HepG2 (cell line): ENCODE results near the gene STAT1. TPM values are rescaled to one million over a fixed set of nuclear protein-coding genes. Genes with fewer than 3 reads are reported as not detected.

Source experiments
- ATAC-seq: fragments of 200-7000 bp; cut with Tn5 transposase; 3 replicates; pipeline ENCODE4 v1.9.1; 2020; ENCODE audit warnings: mild to moderate bottlenecking, moderate library complexity
- BruUV-seq: library from RNA; stranded (reverse); fragments of 400-500 nt; replicated peaks from 2 replicates; lab custom pipeline; 2021; lab: Mats Ljungman, UMichigan
- CTCF ChIA-PET: fragments of 300-600 bp; formaldehyde crosslinking; extraction: SDS; loops from one replicate; lab custom pipeline; 2021; ENCODE audit warnings: low total read pairs, inconsistent platforms, low intra/inter-chr PET ratio; lab: Yijun Ruan, JAX
- POLR2A ChIA-PET: fragments of 350-600 bp; sonication (Branson Sonifier 250); formaldehyde crosslinking; loops from one replicate; lab custom pipeline; 2020; ENCODE audit warnings: antibody characterized with exemption, inconsistent platforms; lab: Yijun Ruan, JAX
- DNase-seq: peaks from one replicate; pipeline ENCODE4 v3.0.0-alpha.2; 2015; ENCODE audit warnings: low spot score
- FAIRE-seq: peaks from 3 replicates; lab custom pipeline; 2011; peaks lifted over from hg19 to GRCh38; lab: Jason Lieb, UNC
- H2AFZ ChIP-seq: one replicate; pipeline ENCODE4 v1.6.1; 2011; ENCODE audit warnings: low read length, inconsistent platforms
- H3K27ac ChIP-seq: fragments of 300-600 bp; 3 replicates; pipeline ENCODE4 v1.8.0; 2011; ENCODE audit warnings: mixed run types, mild to moderate bottlenecking, mixed read lengths, low read length, inconsistent platforms; ENCODE audit not compliant: insufficient read depth; ENCODE audit errors: extremely low read length
- H3K27me3 ChIP-seq, 2 experiments: fragments of 200-600 bp in 1 of 2; 2 replicates in 1 of 2; 3 replicates in 1 of 2; pipeline versions ENCODE4 v1.6.0 to v1.8.0; 2011; ENCODE audit warnings: low read length in 2 of 2, mild to moderate bottlenecking in 2 of 2, moderate library complexity in 2 of 2, inconsistent platforms in 1 of 2; ENCODE audit not compliant: insufficient read depth in 2 of 2, control insufficient read depth in 1 of 2
- H3K36me3 ChIP-seq, 2 experiments: fragments of 200-600 bp in 1 of 2; replicated peaks in 1 of 2; 2 replicates in 1 of 2; 3 replicates in 1 of 2; pipeline versions ENCODE4 v1.5.1 to v1.8.0; 2011; ENCODE audit warnings: low read length in 2 of 2, inconsistent platforms in 1 of 2; ENCODE audit not compliant: insufficient read depth in 2 of 2, control insufficient read depth in 1 of 2
- H3K4me1 ChIP-seq: 2 replicates; pipeline ENCODE4 v1.5.1; 2012; ENCODE audit warnings: low read length, inconsistent platforms; ENCODE audit not compliant: insufficient read depth
- H3K4me2 ChIP-seq: 2 replicates; pipeline ENCODE4 v1.6.0; 2011; ENCODE audit warnings: low read depth, low read length, inconsistent platforms
- H3K4me3 ChIP-seq, 3 experiments: fragments of 200-600 bp in 1 of 3; sonication (generic), shearing (Covaris generic) in 1 of 3; replicated peaks in 1 of 3; 2 replicates each; pipeline ENCODE4 v1.5.1; 2011 to 2016; ENCODE audit warnings: low read length in 3 of 3, inconsistent platforms in 2 of 3, low read depth in 2 of 3, mild to moderate bottlenecking in 2 of 3, control low read depth in 1 of 3, mixed read lengths in 1 of 3; ENCODE audit not compliant: insufficient read depth in 1 of 3
- H3K79me2 ChIP-seq: one replicate; pipeline ENCODE4 v1.6.1; 2011; ENCODE audit warnings: low read length, inconsistent platforms; ENCODE audit not compliant: insufficient read depth
- H3K9ac ChIP-seq: 2 replicates; pipeline ENCODE4 v1.6.0; 2011; ENCODE audit warnings: mild to moderate bottlenecking, low read depth, low read length, inconsistent platforms; ENCODE audit not compliant: insufficient read depth
- H3K9me3 ChIP-seq: 2 replicates; pipeline ENCODE4 v1.5.1; 2012; ENCODE audit warnings: mild to moderate bottlenecking, low read length
- H4K20me1 ChIP-seq: 2 replicates; pipeline ENCODE4 v1.6.0; 2011; ENCODE audit warnings: inconsistent platforms, mild to moderate bottlenecking, low read length, moderate library complexity; ENCODE audit not compliant: insufficient read depth
- ATRX ChIP-seq: sonication (generic); formaldehyde crosslinking; IDR thresholded peaks from 2 replicates; pipeline ENCODE4 v1.4.0; 2020; ENCODE audit warnings: missing genetic modification reagents, borderline replicate concordance
- BCL6 ChIP-seq: IDR thresholded peaks from 2 replicates; pipeline ENCODE4 v1.6.1; 2016; ENCODE audit warnings: missing genetic modification reagents, missing compliant biosample characterization
- CBX1 ChIP-seq: IDR thresholded peaks from one replicate; pipeline ENCODE4 v1.6.1; 2016; ENCODE audit warnings: antibody characterized with exemption, low read depth
- ELF1 ChIP-seq: sonication (generic); formaldehyde crosslinking; IDR thresholded peaks from 2 replicates; pipeline ENCODE4 v1.4.0; 2020; ENCODE audit warnings: missing genetic modification reagents
- KDM5A ChIP-seq: fragments of 200-600 bp; sonication (generic); IDR thresholded peaks from 2 replicates; pipeline ENCODE4 v1.7.0; 2018; ENCODE audit warnings: antibody characterized with exemption, mild to moderate bottlenecking, low read length, borderline replicate concordance
- LCORL ChIP-seq, 2 experiments: fragments of 450-650 bp in 1 of 2; sonication (generic) in 1 of 2; formaldehyde crosslinking in 1 of 2; IDR thresholded peaks; 2 replicates each; pipeline versions ENCODE4 v1.5.0 to v1.6.1; 2017 to 2020; ENCODE audit warnings: antibody characterized with exemption in 1 of 2, missing genetic modification reagents in 1 of 2
- MED8 ChIP-seq: sonication (generic); formaldehyde crosslinking; IDR thresholded peaks from 2 replicates; pipeline ENCODE4 v1.8.1; 2023; ENCODE audit warnings: mild to moderate bottlenecking, missing genetic modification reagents; ENCODE audit not compliant: insufficient replicate concordance
- NKX3-1 ChIP-seq: sonication (generic); formaldehyde crosslinking; IDR thresholded peaks from 2 replicates; pipeline ENCODE4 v1.5.0; 2020; ENCODE audit warnings: missing genetic modification reagents
- PRMT3 ChIP-seq: sonication (generic); formaldehyde crosslinking; IDR thresholded peaks from 2 replicates; pipeline ENCODE4 v1.8.1; 2022; ENCODE audit warnings: low read depth, mild to moderate bottlenecking, moderate library complexity, missing genetic modification reagents, borderline replicate concordance
- SATB2 ChIP-seq: sonication (generic); formaldehyde crosslinking; IDR thresholded peaks from 2 replicates; pipeline ENCODE4 v1.5.0; 2020; ENCODE audit warnings: missing genetic modification reagents
- SPEN ChIP-seq: sonication (generic); formaldehyde crosslinking; IDR thresholded peaks from 2 replicates; pipeline ENCODE4 v1.5.1; 2020; ENCODE audit warnings: low read depth, mild to moderate bottlenecking, missing genetic modification reagents
- TEAD3 ChIP-seq: optimal IDR thresholded peaks from 2 replicates; pipeline ENCODE3; 2016; ENCODE audit warnings: borderline replicate concordance
- XBP1 ChIP-seq: sonication (generic); formaldehyde crosslinking; IDR thresholded peaks from 2 replicates; pipeline ENCODE4 v1.5.0; 2020; ENCODE audit warnings: missing genetic modification reagents
- ZNF138 ChIP-seq: sonication (generic); formaldehyde crosslinking; IDR thresholded peaks from 2 replicates; pipeline ENCODE4 v1.5.0; 2020; ENCODE audit warnings: mild to moderate bottlenecking, low read depth, missing genetic modification reagents
- ZNF264 ChIP-seq: sonication (generic); formaldehyde crosslinking; IDR thresholded peaks from 2 replicates; pipeline ENCODE4 v1.4.0; 2020; ENCODE audit warnings: missing genetic modification reagents
- ZNF317 ChIP-seq: sonication (generic); formaldehyde crosslinking; IDR thresholded peaks from 2 replicates; pipeline ENCODE4 v1.5.0; 2020; ENCODE audit warnings: mild to moderate bottlenecking, missing genetic modification reagents
- ZNF552 ChIP-seq: sonication (generic); formaldehyde crosslinking; IDR thresholded peaks from 2 replicates; pipeline ENCODE4 v1.9.0; 2022; ENCODE audit warnings: missing genetic modification reagents, mild to moderate bottlenecking, borderline replicate concordance
- ZSCAN21 ChIP-seq: sonication (generic); formaldehyde crosslinking; IDR thresholded peaks from 2 replicates; pipeline ENCODE4 v1.8.0; 2022; ENCODE audit warnings: mild to moderate bottlenecking, missing genetic modification reagents, moderate library complexity, borderline replicate concordance
- WGBS: methylation state at CpG from one replicate; pipeline ENCODE4 v1.1.6; 2017; ENCODE audit warnings: low lambda C conversion rate; 5-methylcytosine and 5-hydroxymethylcytosine counted together
- in situ Hi-C: cut with HindIII; loops from 2 replicates; pipeline ENCODE4 v1.10.0; 2017; ENCODE audit warnings: low pct_unique_long_range_greater_than_20kb; ENCODE audit not compliant: extremely low pct_ligation_motif_present
- intact Hi-C: fragments of 100-400 bp; cut with micrococcal nuclease; formaldehyde crosslinking; loops from one replicate; pipeline ENCODE4 v1.10.0; 2022; ENCODE audit not compliant: unreplicated experiment
- polyA plus RNA-seq, 8 experiments: library from polyadenylated mRNA; depleted of rRNA in 3 of 8; stranded (reverse) in 7 of 8; unstranded in 1 of 8; fragments of >200 nt; fragmentation: Illumina TruSeq in 4 of 8; extraction: Trizol in 4 of 8; gene quantifications; 2 replicates each; pipeline versions ENCODE4 v1.2.1 to v1.2.3, GENCODE V29; 2011 to 2016; ENCODE audit warnings: low read depth in 4 of 8, missing spikeins in 1 of 8, mixed read lengths in 1 of 8; ENCODE audit not compliant: insufficient read depth in 1 of 8
- total RNA-seq, 5 experiments: library from RNA; depleted of rRNA; stranded (reverse); fragments of >200 nt; fragmentation: Illumina TruSeq; extraction: Trizol; gene quantifications; 2 replicates each; pipeline ENCODE4 v1.2.3, GENCODE V29; 2016; ENCODE audit warnings: low read depth in 1 of 5
- TF ChIP-seq, protein P1 (sequence below): sonication (generic); formaldehyde crosslinking; IDR thresholded peaks from 2 replicates; pipeline ENCODE4 v1.4.0; 2020; ENCODE audit warnings: missing genetic modification reagents, low read depth, mild to moderate bottlenecking, borderline replicate concordance
- TF ChIP-seq, protein P2 (sequence below), 2 experiments: IDR thresholded peaks; 2 replicates each; pipeline ENCODE4 v1.6.1; 2011 to 2012; ENCODE audit warnings: low read length in 2 of 2, borderline replicate concordance in 1 of 2, low read depth in 1 of 2, mild to moderate bottlenecking in 1 of 2, moderate library complexity in 1 of 2

The STAT1 gene
- total and polyA plus RNA-seq, 2 of the 13 experiments (the other 11 are each of a cell fraction or from before 2014, with no cell fraction given) = 21.8 to 59.6 TPM

DNA sequence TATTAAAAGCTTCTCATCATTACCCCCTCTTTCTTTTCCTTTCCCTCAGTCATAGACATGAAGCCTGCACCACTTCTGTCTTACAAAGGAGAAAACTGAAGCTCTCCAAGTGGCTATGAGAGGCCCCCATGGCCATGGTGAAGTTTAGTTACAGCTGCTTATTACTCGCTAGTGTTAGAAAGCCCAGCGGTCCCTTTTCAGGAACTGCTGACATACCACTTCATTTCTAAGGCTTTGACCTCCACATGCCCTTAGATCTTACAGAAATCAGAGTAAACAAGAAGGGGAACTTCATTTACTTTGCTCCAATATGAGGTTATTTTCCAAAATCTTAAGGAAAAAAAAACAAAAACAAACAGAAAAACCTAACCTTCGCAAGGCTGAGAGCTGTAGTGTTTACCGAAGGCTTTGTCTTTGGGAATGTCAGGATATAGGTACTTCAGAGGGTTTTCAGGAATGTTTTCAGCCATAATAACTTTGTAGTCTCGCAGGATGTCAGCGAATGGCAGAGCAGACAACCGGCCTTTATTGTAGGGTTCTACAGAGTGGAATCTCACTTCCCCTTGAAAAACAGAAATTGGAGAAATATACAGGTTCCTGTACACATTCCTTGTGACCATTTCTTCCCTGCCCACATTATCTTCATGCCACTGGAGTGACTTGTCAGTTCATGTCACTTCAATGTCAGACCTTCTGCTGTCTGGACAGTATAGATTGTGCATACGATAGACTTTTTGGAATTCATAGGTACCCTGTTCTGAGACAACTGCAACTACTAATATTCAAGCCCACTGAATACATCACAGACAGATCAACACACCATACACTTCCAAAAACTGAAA, 18.8 kb upstream of the STAT1 start:
- H3K4me2 ChIP-seq = peak overlapping the region; percentile 56
- in situ Hi-C loops = loop anchor here (5.0 kb wide), 1 partner anchor 251 kb away; no protein-coding TSS in a partner anchor
- no peak overlapping the region for H2AFZ ChIP-seq
- ChIA-PET CTCF (no interaction called here), POLR2A (interaction anchor here (1.2 kb wide), 1 partner anchor 19 kb away, joined by 4 read pairs; the partner anchor contains the start of gene STAT1)
- intact Hi-C loops = loop anchor here (10.0 kb wide), 1 partner anchor 178 kb away; no protein-coding TSS in a partner anchor
- FAIRE-seq (peak; percentile 51), ATAC-seq (peak; percentile 62), DNase-seq (peak; percentile 39)
- 9% methylated on average over 8 of the region's 8 CpGs for WGBS
- peaks cover 32% of the 10 kb centered on the region for H3K4me1 ChIP-seq
- H3K27ac ChIP-seq = no peak overlapping the region
- no TSS peak for BruUV-seq
- H3K79me2 ChIP-seq = no peaks in the 10 kb centered on the region
- no peaks in the 10 kb centered on the region for H4K20me1 ChIP-seq
- no peaks in the 10 kb centered on the region for H3K27me3 ChIP-seq
- H3K36me3 ChIP-seq = no peaks in the 10 kb centered on the region
- H3K4me3 ChIP-seq = peak overlapping the region in 1 of 3 experiments; percentile 4; a peak in 1 of 6 replicates
- no peak overlapping the region for H3K9ac ChIP-seq
- no peaks in the 10 kb centered on the region for H3K9me3 ChIP-seq
- no peak for TF ChIP-seq ZNF552 (CRISPR knock-in tag)
- TF ChIP-seq, protein P1, sequence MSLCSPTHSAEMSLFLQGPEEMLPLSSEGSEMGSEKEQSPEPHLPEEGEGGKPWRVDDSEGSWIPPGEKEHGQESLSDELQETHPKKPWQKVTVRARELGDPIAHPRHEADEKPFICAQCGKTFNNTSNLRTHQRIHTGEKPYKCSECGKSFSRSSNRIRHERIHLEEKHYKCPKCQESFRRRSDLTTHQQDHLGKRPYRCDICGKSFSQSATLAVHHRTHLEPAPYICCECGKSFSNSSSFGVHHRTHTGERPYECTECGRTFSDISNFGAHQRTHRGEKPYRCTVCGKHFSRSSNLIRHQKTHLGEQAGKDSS (CRISPR knock-in tag) = no peak
- TF ChIP-seq ZSCAN21 (CRISPR knock-in tag) = no peak
- no peak for TF ChIP-seq NKX3-1 (CRISPR knock-in tag)
- TF ChIP-seq ZNF138 = no peak
- TF ChIP-seq TEAD3 (CRISPR knock-in tag) = peak; percentile 8
- TF ChIP-seq ZNF264 = no peak
- no peak for TF ChIP-seq CBX1
- no peak for TF ChIP-seq XBP1 (CRISPR knock-in tag)
- TF ChIP-seq ELF1 = no peak
- no peak for TF ChIP-seq LCORL (IDR thresholded peaks at IDR 0.05)
- no peak for TF ChIP-seq LCORL (CRISPR knock-in tag; IDR thresholded peaks at IDR 0.05)
- no peak for TF ChIP-seq ZNF317
- TF ChIP-seq KDM5A = no peak
- TF ChIP-seq BCL6 (CRISPR knock-in tag) = peak; percentile 95
- no peak for TF ChIP-seq SPEN
- TF ChIP-seq MED8 (CRISPR knock-in tag) = no peak
- TF ChIP-seq SATB2 (CRISPR knock-in tag) = no peak
- TF ChIP-seq, protein P2, sequence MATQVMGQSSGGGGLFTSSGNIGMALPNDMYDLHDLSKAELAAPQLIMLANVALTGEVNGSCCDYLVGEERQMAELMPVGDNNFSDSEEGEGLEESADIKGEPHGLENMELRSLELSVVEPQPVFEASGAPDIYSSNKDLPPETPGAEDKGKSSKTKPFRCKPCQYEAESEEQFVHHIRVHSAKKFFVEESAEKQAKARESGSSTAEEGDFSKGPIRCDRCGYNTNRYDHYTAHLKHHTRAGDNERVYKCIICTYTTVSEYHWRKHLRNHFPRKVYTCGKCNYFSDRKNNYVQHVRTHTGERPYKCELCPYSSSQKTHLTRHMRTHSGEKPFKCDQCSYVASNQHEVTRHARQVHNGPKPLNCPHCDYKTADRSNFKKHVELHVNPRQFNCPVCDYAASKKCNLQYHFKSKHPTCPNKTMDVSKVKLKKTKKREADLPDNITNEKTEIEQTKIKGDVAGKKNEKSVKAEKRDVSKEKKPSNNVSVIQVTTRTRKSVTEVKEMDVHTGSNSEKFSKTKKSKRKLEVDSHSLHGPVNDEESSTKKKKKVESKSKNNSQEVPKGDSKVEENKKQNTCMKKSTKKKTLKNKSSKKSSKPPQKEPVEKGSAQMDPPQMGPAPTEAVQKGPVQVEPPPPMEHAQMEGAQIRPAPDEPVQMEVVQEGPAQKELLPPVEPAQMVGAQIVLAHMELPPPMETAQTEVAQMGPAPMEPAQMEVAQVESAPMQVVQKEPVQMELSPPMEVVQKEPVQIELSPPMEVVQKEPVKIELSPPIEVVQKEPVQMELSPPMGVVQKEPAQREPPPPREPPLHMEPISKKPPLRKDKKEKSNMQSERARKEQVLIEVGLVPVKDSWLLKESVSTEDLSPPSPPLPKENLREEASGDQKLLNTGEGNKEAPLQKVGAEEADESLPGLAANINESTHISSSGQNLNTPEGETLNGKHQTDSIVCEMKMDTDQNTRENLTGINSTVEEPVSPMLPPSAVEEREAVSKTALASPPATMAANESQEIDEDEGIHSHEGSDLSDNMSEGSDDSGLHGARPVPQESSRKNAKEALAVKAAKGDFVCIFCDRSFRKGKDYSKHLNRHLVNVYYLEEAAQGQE (IDR thresholded peaks at IDR 0.05; ENCODE audit: borderline replicate concordance in 1 of 2, low read depth in 1 of 2, low read length in 2 of 2) = peak in 1 of 2 experiments; percentile 50; a peak in 1 of 4 replicates
- no peak for TF ChIP-seq PRMT3
- no peak for TF ChIP-seq ATRX (CRISPR knock-in tag)
